Neural progenitor cell (in vitro differentiated cells): Measurements from ENCODE around the gene TMEM126B. TPM values are rescaled to one million over a fixed set of nuclear protein-coding genes. Genes with fewer than 3 reads are reported as not detected.
"Not testable (repeated sequence)": the region's sequence is repeated elsewhere in the genome, so short reads cannot be mapped to it uniquely, and the experiment has no call there.

ENCODE experiments used
- DNase-seq: peaks from one replicate; pipeline ENCODE4 v3.0.0-alpha.2; 2016; ENCODE audit warnings: low spot score
- H2AFZ ChIP-seq: fragments of 200-600 bp; sonication (generic); replicated peaks from 2 replicates; pipeline ENCODE4 v1.6.1; 2016; ENCODE audit warnings: antibody characterized with exemption
- H3F3A ChIP-seq: fragments of 200-600 bp; sonication (generic); 2 replicates; pipeline ENCODE4 v1.6.1; 2016; ENCODE audit warnings: antibody characterized with exemption, low read depth
- H3K27ac ChIP-seq: fragments of 200-600 bp; sonication (generic); 2 replicates; pipeline ENCODE4 v1.5.1; 2016; ENCODE audit warnings: mild to moderate bottlenecking
- H3K27me3 ChIP-seq: fragments of 200-600 bp; sonication (generic); 2 replicates; pipeline ENCODE4 v1.6.1; 2016; ENCODE audit warnings: mild to moderate bottlenecking, moderate library complexity
- H3K36me3 ChIP-seq: fragments of 200-600 bp; sonication (generic); 2 replicates; pipeline ENCODE4 v1.5.1; 2016
- H3K4me1 ChIP-seq: fragments of 200-600 bp; sonication (generic); 2 replicates; pipeline ENCODE4 v1.6.1; 2016; ENCODE audit warnings: mixed run types
- H3K4me2 ChIP-seq: fragments of 200-600 bp; sonication (generic); 2 replicates; pipeline ENCODE4 v1.6.1; 2016
- H3K4me3 ChIP-seq: fragments of 200-600 bp; sonication (generic); 2 replicates; pipeline ENCODE4 v1.5.1; 2016
- H3K79me2 ChIP-seq: fragments of 200-600 bp; sonication (generic); 2 replicates; pipeline ENCODE4 v1.6.1; 2016; ENCODE audit warnings: low read depth
- H3K9ac ChIP-seq: fragments of 200-600 bp; sonication (generic); 2 replicates; pipeline ENCODE4 v1.6.1; 2016
- H3K9me3 ChIP-seq: fragments of 200-600 bp; sonication (generic); 2 replicates; pipeline ENCODE4 v1.5.1; 2016; ENCODE audit warnings: low read depth
- H4K20me1 ChIP-seq: fragments of 200-600 bp; sonication (generic); 2 replicates; pipeline ENCODE4 v1.6.1; 2016; ENCODE audit warnings: low read depth
- H3K27ac Mint-ChIP-seq: 3 replicates; pipeline ENCODE4 v1.8.0; 2021; ENCODE audit warnings: mixed read lengths
- H3K27me3 Mint-ChIP-seq: 2 replicates; pipeline ENCODE4 v1.8.0; 2022; ENCODE audit warnings: low read depth, mild to moderate bottlenecking, inconsistent platforms, moderate library complexity, mixed read lengths; ENCODE audit not compliant: insufficient read depth
- H3K36me3 Mint-ChIP-seq: 3 replicates; pipeline ENCODE4 v1.8.0; 2021; ENCODE audit warnings: mixed read lengths
- H3K4me1 Mint-ChIP-seq: 3 replicates; pipeline ENCODE4 v1.8.0; 2021; ENCODE audit warnings: mixed read lengths
- H3K4me3 Mint-ChIP-seq: 3 replicates; pipeline ENCODE4 v1.8.0; 2021; ENCODE audit warnings: mild to moderate bottlenecking, moderate library complexity, mixed read lengths
- H3K9me3 Mint-ChIP-seq: 3 replicates; pipeline ENCODE4 v1.8.0; 2020; ENCODE audit warnings: mixed read lengths
- EZH2 ChIP-seq: fragments of 200-600 bp; sonication (generic); IDR thresholded peaks from 2 replicates; pipeline ENCODE4 v1.6.1; 2017; ENCODE audit warnings: antibody characterized with exemption, mild to moderate bottlenecking, moderate library complexity
- EZH2phosphoT487 ChIP-seq: fragments of 200-600 bp; sonication (generic); IDR thresholded peaks from 2 replicates; pipeline ENCODE4 v1.6.1; 2017; ENCODE audit warnings: antibody characterized with exemption
- total RNA-seq: library from RNA; depleted of rRNA; stranded (reverse); fragments of >200 nt; gene quantifications from 2 replicates; pipeline ENCODE4 v1.2.3, GENCODE V29; 2015; ENCODE audit warnings: low replicate concordance
- TF ChIP-seq, protein P1 (sequence below): fragments of 200-600 bp; sonication (generic); IDR thresholded peaks from 2 replicates; pipeline ENCODE4 v1.5.1; 2017; ENCODE audit warnings: antibody characterized with exemption, mild to moderate bottlenecking

The TMEM126B gene
- total RNA-seq, 1 donor from 2014 or later = 110 TPM

- H4K20me1 ChIP-seq, H3K36me3 Mint-ChIP-seq, H3K9me3 Mint-ChIP-seq, H2AFZ ChIP-seq, H3K4me3 ChIP-seq, H3K27me3 ChIP-seq, H3K9ac ChIP-seq, H3K4me1 Mint-ChIP-seq, H3K36me3 ChIP-seq, H3K4me2 ChIP-seq, DNase-seq, H3K27me3 Mint-ChIP-seq, H3F3A ChIP-seq, H3K27ac Mint-ChIP-seq, H3K79me2 ChIP-seq, H3K9me3 ChIP-seq, H3K4me3 Mint-ChIP-seq, H3K27ac ChIP-seq, H3K4me1 ChIP-seq: not testable (repeated sequence)
These were observed 16.8 kb upstream of the TMEM126B start for GRCh38 chr11:85611643-85612042.

- H3K36me3 Mint-ChIP-seq = no peaks in the 10 kb centered on the region
- no peak overlapping the region for H3K4me3 ChIP-seq
- no peaks in the 10 kb centered on the region for H4K20me1 ChIP-seq
- H3K79me2 ChIP-seq = no peaks in the 10 kb centered on the region
- no peak overlapping the region for H3K4me3 Mint-ChIP-seq
- no peaks in the 10 kb centered on the region for H3K27me3 Mint-ChIP-seq
- H3K4me1 ChIP-seq = no peaks in the 10 kb centered on the region
- no peaks in the 10 kb centered on the region for H3F3A ChIP-seq
- no peak for DNase-seq
- no peaks in the 10 kb centered on the region for H3K9me3 Mint-ChIP-seq
- H3K9ac ChIP-seq = no peak overlapping the region
- TF ChIP-seq EZH2phosphoT487 (no peak), EZH2 (no peak)
- TF ChIP-seq, protein P1, sequence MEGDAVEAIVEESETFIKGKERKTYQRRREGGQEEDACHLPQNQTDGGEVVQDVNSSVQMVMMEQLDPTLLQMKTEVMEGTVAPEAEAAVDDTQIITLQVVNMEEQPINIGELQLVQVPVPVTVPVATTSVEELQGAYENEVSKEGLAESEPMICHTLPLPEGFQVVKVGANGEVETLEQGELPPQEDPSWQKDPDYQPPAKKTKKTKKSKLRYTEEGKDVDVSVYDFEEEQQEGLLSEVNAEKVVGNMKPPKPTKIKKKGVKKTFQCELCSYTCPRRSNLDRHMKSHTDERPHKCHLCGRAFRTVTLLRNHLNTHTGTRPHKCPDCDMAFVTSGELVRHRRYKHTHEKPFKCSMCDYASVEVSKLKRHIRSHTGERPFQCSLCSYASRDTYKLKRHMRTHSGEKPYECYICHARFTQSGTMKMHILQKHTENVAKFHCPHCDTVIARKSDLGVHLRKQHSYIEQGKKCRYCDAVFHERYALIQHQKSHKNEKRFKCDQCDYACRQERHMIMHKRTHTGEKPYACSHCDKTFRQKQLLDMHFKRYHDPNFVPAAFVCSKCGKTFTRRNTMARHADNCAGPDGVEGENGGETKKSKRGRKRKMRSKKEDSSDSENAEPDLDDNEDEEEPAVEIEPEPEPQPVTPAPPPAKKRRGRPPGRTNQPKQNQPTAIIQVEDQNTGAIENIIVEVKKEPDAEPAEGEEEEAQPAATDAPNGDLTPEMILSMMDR = no peak
- H3K27ac Mint-ChIP-seq = no peak overlapping the region
- H3K27ac ChIP-seq = no peak overlapping the region
- no peaks in the 10 kb centered on the region for H3K9me3 ChIP-seq
- no peaks in the 10 kb centered on the region for H3K27me3 ChIP-seq
- no peaks in the 10 kb centered on the region for H3K4me1 Mint-ChIP-seq
- H3K4me2 ChIP-seq = no peak overlapping the region
- no peaks in the 10 kb centered on the region for H3K36me3 ChIP-seq
- H2AFZ ChIP-seq = no peak overlapping the region
These were observed 8.9 kb upstream of the TMEM126B start for GRCh38 chr11:85619499-85619898.

DNA sequence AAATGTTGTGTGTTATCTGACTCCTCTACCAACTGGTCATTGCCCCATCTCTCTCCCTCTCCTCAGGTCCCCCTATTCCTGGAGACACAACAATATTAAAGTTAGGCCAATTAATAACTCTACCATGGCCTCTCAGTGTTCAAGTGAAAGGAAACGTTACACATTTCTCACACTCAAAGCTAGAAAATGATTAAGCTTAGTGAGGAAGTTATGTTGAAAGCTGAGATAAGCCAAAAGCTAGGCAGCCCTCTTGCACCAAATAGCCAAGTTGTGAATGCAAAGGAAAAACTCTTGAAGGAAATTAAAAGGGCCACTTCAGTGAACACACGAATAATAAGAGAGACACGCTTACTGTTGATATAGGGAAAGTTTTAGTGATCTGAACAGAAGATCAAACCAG is 8.1 kb upstream of the TMEM126B start:
- Histone ChIP-seq H3K9ac (no peak overlapping the region), H3K27ac (no peak overlapping the region), H3K79me2 (no peaks in the 10 kb centered on the region), H2AFZ (no peak overlapping the region), H3K4me3 (no peak overlapping the region), H3K36me3 (no peaks in the 10 kb centered on the region), H3K27me3 (no peaks in the 10 kb centered on the region), H4K20me1 (no peaks in the 10 kb centered on the region), H3K4me1 (no peaks in the 10 kb centered on the region), H3F3A (no peaks in the 10 kb centered on the region), H3K9me3 (no peaks in the 10 kb centered on the region), H3K4me2 (no peak overlapping the region)
- DNase-seq = no peak
- H3K27ac Mint-ChIP-seq = no peak overlapping the region
- no peak overlapping the region for H3K4me3 Mint-ChIP-seq
- H3K9me3 Mint-ChIP-seq = no peaks in the 10 kb centered on the region
- TF ChIP-seq EZH2phosphoT487 = no peak
- TF ChIP-seq, protein P1 = no peak
- peaks cover under 1% of the 10 kb centered on the region for H3K4me1 Mint-ChIP-seq
- no peaks in the 10 kb centered on the region for H3K27me3 Mint-ChIP-seq
- H3K36me3 Mint-ChIP-seq = no peaks in the 10 kb centered on the region

DNA sequence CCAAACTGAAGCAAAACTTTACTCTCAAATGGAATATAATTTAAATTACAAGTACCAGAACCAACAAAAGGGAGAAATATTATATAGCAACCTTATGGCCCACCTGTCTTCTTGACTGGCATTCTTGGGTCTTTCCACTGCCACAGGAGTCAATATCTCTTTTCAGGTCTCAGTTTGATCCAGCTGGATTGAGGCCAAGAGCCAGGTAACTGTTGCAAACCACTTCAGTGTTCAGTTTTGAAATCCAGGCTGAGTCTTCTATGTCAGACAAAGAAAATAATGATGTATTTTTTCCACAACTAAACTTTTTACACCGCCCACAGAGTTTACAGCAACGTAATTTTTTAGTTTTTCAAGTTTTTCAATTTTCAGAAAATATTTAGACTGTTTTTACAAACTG is 1.9 kb upstream of the TMEM126B start:
- H3K4me1 ChIP-seq = peaks cover 22% of the 10 kb centered on the region
- no peaks in the 10 kb centered on the region for H3K27me3 ChIP-seq
- H4K20me1 ChIP-seq = no peaks in the 10 kb centered on the region
- Mint-ChIP-seq H3K36me3 (no peaks in the 10 kb centered on the region), H3K27me3 (peaks cover 4% of the 10 kb centered on the region), H3K4me1 (peaks cover 20% of the 10 kb centered on the region), H3K4me3 (peak overlapping the region; percentile 97), H3K27ac (no peak overlapping the region), H3K9me3 (no peaks in the 10 kb centered on the region)
- peaks cover under 1% of the 10 kb centered on the region for H3K36me3 ChIP-seq
- H3K9ac ChIP-seq = no peak overlapping the region
- DNase-seq = no peak
- H3K4me2 ChIP-seq = peak overlapping the region; percentile 82
- no peaks in the 10 kb centered on the region for H3K9me3 ChIP-seq
- H3K27ac ChIP-seq = no peak overlapping the region
- TF ChIP-seq, protein P1 = no peak
- no peak for TF ChIP-seq EZH2
- no peak for TF ChIP-seq EZH2phosphoT487
- H3F3A ChIP-seq = peaks cover 11% of the 10 kb centered on the region
- peak overlapping the region; percentile 74 for H2AFZ ChIP-seq
- H3K4me3 ChIP-seq = peak overlapping the region; percentile 82
- peaks cover 41% of the 10 kb centered on the region for H3K79me2 ChIP-seq
